22Rv1 (cell line): Measurements from ENCODE around the gene ITCH.

Source experiments
- ZFX ChIP-seq: fragments of 450-650 bp; IDR thresholded peaks from 2 replicates; pipeline ENCODE4 v1.6.1; 2017; ENCODE audit warnings: antibody characterized with exemption, borderline replicate concordance
- TF ChIP-seq, protein P1 (sequence below): fragments of 450-650 bp; IDR thresholded peaks from 2 replicates; pipeline ENCODE4 v1.5.1; 2017; ENCODE audit warnings: mild to moderate bottlenecking

DNA sequence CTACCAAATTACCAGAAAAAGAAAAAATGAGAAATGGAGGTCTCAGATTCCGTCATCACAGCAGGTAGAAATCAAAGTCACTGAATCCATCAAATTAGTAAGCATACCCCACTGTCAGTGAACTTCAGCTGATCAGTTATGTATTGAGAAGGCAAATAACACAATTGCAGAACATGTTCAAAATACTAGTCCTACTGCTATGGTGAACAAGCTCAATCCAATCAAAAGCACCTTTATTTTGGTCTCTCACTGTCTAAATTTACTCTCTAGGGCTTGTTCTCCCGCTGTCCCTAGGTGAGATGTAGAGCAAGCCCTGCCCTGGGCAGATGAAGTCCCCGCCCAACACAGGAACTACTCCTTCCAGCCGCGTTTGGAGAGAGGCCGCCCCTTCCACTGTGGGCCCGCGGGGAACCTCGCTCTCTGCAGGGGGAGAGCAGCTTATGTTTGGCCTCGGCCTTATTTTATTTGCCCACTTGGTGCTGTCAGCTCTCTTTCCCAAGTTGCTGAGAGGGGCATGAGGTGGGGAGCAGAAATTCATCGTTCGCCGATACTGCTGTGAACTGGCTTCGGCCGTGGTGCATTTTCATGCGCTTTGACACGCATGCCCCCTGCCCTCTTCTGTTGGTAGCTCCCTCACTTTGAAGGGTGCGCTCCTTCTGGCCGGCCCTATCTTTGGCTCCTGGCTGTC is 181.2 kb downstream of the ITCH start:
- TF ChIP-seq, protein P1, sequence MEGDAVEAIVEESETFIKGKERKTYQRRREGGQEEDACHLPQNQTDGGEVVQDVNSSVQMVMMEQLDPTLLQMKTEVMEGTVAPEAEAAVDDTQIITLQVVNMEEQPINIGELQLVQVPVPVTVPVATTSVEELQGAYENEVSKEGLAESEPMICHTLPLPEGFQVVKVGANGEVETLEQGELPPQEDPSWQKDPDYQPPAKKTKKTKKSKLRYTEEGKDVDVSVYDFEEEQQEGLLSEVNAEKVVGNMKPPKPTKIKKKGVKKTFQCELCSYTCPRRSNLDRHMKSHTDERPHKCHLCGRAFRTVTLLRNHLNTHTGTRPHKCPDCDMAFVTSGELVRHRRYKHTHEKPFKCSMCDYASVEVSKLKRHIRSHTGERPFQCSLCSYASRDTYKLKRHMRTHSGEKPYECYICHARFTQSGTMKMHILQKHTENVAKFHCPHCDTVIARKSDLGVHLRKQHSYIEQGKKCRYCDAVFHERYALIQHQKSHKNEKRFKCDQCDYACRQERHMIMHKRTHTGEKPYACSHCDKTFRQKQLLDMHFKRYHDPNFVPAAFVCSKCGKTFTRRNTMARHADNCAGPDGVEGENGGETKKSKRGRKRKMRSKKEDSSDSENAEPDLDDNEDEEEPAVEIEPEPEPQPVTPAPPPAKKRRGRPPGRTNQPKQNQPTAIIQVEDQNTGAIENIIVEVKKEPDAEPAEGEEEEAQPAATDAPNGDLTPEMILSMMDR, result no peak
- no peak for TF ChIP-seq ZFX
